HepG2 (cell line): ENCODE results near the gene PWP1. TPM values are rescaled to one million over a fixed set of nuclear protein-coding genes. Genes with fewer than 3 reads are reported as not detected.

Experiments used
- ETV6 ChIP-seq: sonication (generic); formaldehyde crosslinking; conservative IDR thresholded peaks from 2 replicates; pipeline ENCODE4 v1.4.0; 2020; ENCODE audit warnings: missing genetic modification reagents
- HDAC2 ChIP-seq: sonication (generic); formaldehyde crosslinking; IDR thresholded peaks from 2 replicates; pipeline ENCODE4 v1.4.0; 2020; ENCODE audit warnings: missing genetic modification reagents
- KIAA2018 ChIP-seq: sonication (generic); formaldehyde crosslinking; IDR thresholded peaks from 2 replicates; pipeline ENCODE4 v1.5.0; 2020; ENCODE audit warnings: mild to moderate bottlenecking, missing genetic modification reagents, borderline replicate concordance
- KLF11 ChIP-seq: IDR thresholded peaks from 2 replicates; pipeline ENCODE4 v1.6.1; 2016; ENCODE audit warnings: missing compliant biosample characterization
- MAX ChIP-seq: IDR thresholded peaks from 2 replicates; pipeline ENCODE4 v1.6.1; 2012; ENCODE audit warnings: inconsistent platforms
- MLX ChIP-seq: IDR thresholded peaks from 2 replicates; pipeline ENCODE4 v1.6.1; 2016
- MTA1 ChIP-seq: sonication (generic); formaldehyde crosslinking; IDR thresholded peaks from 2 replicates; pipeline ENCODE4 v1.4.0; 2020; ENCODE audit warnings: missing genetic modification reagents, mild to moderate bottlenecking, borderline replicate concordance
- MXD4 ChIP-seq: IDR thresholded peaks from 2 replicates; pipeline ENCODE4 v1.6.1; 2016; ENCODE audit warnings: mild to moderate bottlenecking, missing biosample characterization, missing genetic modification reagents
- NR1H2 ChIP-seq: sonication (generic); formaldehyde crosslinking; IDR thresholded peaks from 2 replicates; pipeline ENCODE4 v1.8.1; 2022; ENCODE audit warnings: low read depth, missing genetic modification reagents, borderline replicate concordance
- SSRP1 ChIP-seq: IDR thresholded peaks from 2 replicates; pipeline ENCODE4 v1.6.1; 2016; ENCODE audit warnings: control low read depth
- ZNF253 ChIP-seq: sonication (generic); formaldehyde crosslinking; IDR thresholded peaks from 2 replicates; pipeline ENCODE4 v1.8.0; 2022; ENCODE audit warnings: mild to moderate bottlenecking, missing genetic modification reagents, borderline replicate concordance
- ZNF337 ChIP-seq: sonication (generic); formaldehyde crosslinking; IDR thresholded peaks from 2 replicates; pipeline ENCODE4 v1.5.1; 2020; ENCODE audit warnings: missing genetic modification reagents, low read depth, mild to moderate bottlenecking, borderline replicate concordance
- ZNF792 ChIP-seq: IDR thresholded peaks from 2 replicates; pipeline ENCODE4 v1.6.1; 2016
- ZNF850 ChIP-seq: sonication (generic); formaldehyde crosslinking; conservative IDR thresholded peaks from 2 replicates; pipeline ENCODE4 v1.9.0; 2021; ENCODE audit warnings: mild to moderate bottlenecking, missing genetic modification reagents
- ZXDC ChIP-seq: sonication (generic); formaldehyde crosslinking; IDR thresholded peaks from 2 replicates; pipeline ENCODE4 v1.5.0; 2020; ENCODE audit warnings: mild to moderate bottlenecking, missing genetic modification reagents
- polyA plus RNA-seq, 8 experiments: library from polyadenylated mRNA; depleted of rRNA in 3 of 8; stranded (reverse) in 7 of 8; unstranded in 1 of 8; fragments of >200 nt; fragmentation: Illumina TruSeq in 4 of 8; extraction: Trizol in 4 of 8; gene quantifications; 2 replicates each; pipeline versions ENCODE4 v1.2.1 to v1.2.3, GENCODE V29; 2011 to 2016; ENCODE audit warnings: low read depth in 4 of 8, missing spikeins in 1 of 8, mixed read lengths in 1 of 8; ENCODE audit not compliant: insufficient read depth in 1 of 8
- total RNA-seq, 5 experiments: library from RNA; depleted of rRNA; stranded (reverse); fragments of >200 nt; fragmentation: Illumina TruSeq; extraction: Trizol; gene quantifications; 2 replicates each; pipeline ENCODE4 v1.2.3, GENCODE V29; 2016; ENCODE audit warnings: low read depth in 1 of 5

Gene PWP1
- total and polyA plus RNA-seq, 2 of the 13 experiments (the other 11 are each of a cell fraction or from before 2014, with no cell fraction given), result 65.9 to 70.2 TPM

GRCh38 chr12:107681836-107682820, 3.5 kb upstream of the PWP1 start (continued):
- TF ChIP-seq KIAA2018, result no peak
- no peak for TF ChIP-seq SSRP1 (CRISPR knock-in tag)
- no peak for TF ChIP-seq ZNF792 (CRISPR knock-in tag)
- TF ChIP-seq MTA1 (CRISPR knock-in tag), result peak; percentile 19; the same call in 1 of the 2 replicates
- TF ChIP-seq MLX (CRISPR knock-in tag), result 0 out of 2 replicates have a peak, but pooled peaks have one; percentile 19
- TF ChIP-seq ZNF337 (CRISPR knock-in tag), result no peak
- TF ChIP-seq ZXDC (CRISPR knock-in tag), result no peak
- 0 out of 2 replicates have a peak, but pooled peaks have one; percentile 16 for TF ChIP-seq MXD4 (CRISPR knock-in tag)
- TF ChIP-seq MAX, result peak; percentile 64; the same call in 1 of the 2 replicates
- no peak for TF ChIP-seq ZNF253
- peak; percentile 44; the same call in 1 of the 2 replicates for TF ChIP-seq ETV6 (CRISPR knock-in tag)
- TF ChIP-seq ZNF850 (CRISPR knock-in tag), result no peak
- TF ChIP-seq KLF11, result no peak
- no peak for TF ChIP-seq NR1H2 (CRISPR knock-in tag)
- peak; percentile 62; the same call in 1 of the 2 replicates for TF ChIP-seq HDAC2
